ENCODE measurements around the gene SPSB2.

The SPSB2 gene

GRCh38 chr12:6851921-6852650 lies 21.0 kb downstream of the SPSB2 start, which contains the start of gene USP5:
Gene USP5 (plus strand): TSS chr12:6852150. CDS start chr12:6852180, 30 bp downstream.
- Histone ChIP-seq H3K9me3 (ENCODE audit: control insufficient read depth in 1 of 2, low read length in 2 of 2) (no peaks in the 10 kb centered on the region), H3K4me3 (ENCODE audit: low read depth in 1 of 2, low read length in 2 of 2) (peak within 1 kb of the TSS; percentile 65 to 96), H3K9ac (ENCODE audit: low read depth in 1 of 2, low read length in 2 of 2) (peak within 1 kb of the TSS; percentile 82 to 86), H3K27me3 (ENCODE audit: control insufficient read depth in 1 of 2, insufficient read depth in 2 of 2, low read length in 2 of 2) (no peaks in the 10 kb centered on the region), H3K4me1 (ENCODE audit: control insufficient read depth in 1 of 2, insufficient read depth in 2 of 2, low read length in 2 of 2) (peaks cover 11 to 22% of the 10 kb centered on the region in 2 donors), H3K36me3 (ENCODE audit: control insufficient read depth in 1 of 2, insufficient read depth in 2 of 2, low read length in 2 of 2) (peaks cover 0 to 36% of the 10 kb centered on the region in 2 donors), H3K27ac (ENCODE audit: low read depth, low read length) (peak within 1 kb of the TSS; percentile 83)

- peaks cover 0 to 36% of the 10 kb centered on the region in 2 donors for H3K36me3 ChIP-seq (ENCODE audit: control insufficient read depth in 1 of 2, insufficient read depth in 2 of 2, low read length in 2 of 2)
- no peaks in the 10 kb centered on the region for H3K27me3 ChIP-seq (ENCODE audit: control insufficient read depth in 1 of 2, insufficient read depth in 2 of 2, low read length in 2 of 2)
- peak within 1 kb of the TSS; percentile 83 for H3K27ac ChIP-seq (ENCODE audit: low read depth, low read length)
- no peaks in the 10 kb centered on the region for H3K9me3 ChIP-seq (ENCODE audit: control insufficient read depth in 1 of 2, low read length in 2 of 2)
- H3K4me1 ChIP-seq (ENCODE audit: control insufficient read depth in 1 of 2, insufficient read depth in 2 of 2, low read length in 2 of 2): peaks cover 11 to 22% of the 10 kb centered on the region in 2 donors
- H3K9ac ChIP-seq (ENCODE audit: low read depth in 1 of 2, low read length in 2 of 2): peak within 1 kb of the TSS; percentile 82 to 86
- peak within 1 kb of the TSS; percentile 65 to 96 for H3K4me3 ChIP-seq (ENCODE audit: low read depth in 1 of 2, low read length in 2 of 2)
Measured at GRCh38 chr12:6851153-6851920, 21.8 kb downstream of the SPSB2 start, which contains the start of gene CDCA3. Gene CDCA3 (minus strand): TSS chr12:6851286. CDS start chr12:6850952, 334 bp downstream.

- Histone ChIP-seq H3K4me3 (ENCODE audit: low read depth in 1 of 2, low read length in 2 of 2) (peak overlapping the region; percentile 65 to 96), H3K9ac (ENCODE audit: low read depth in 1 of 2, low read length in 2 of 2) (peak overlapping the region; percentile 38 to 82), H3K4me1 (ENCODE audit: control insufficient read depth in 1 of 2, insufficient read depth in 2 of 2, low read length in 2 of 2) (peaks cover 11 to 22% of the 10 kb centered on the region in 2 donors), H3K9me3 (ENCODE audit: control insufficient read depth in 1 of 2, low read length in 2 of 2) (no peaks in the 10 kb centered on the region), H3K36me3 (ENCODE audit: control insufficient read depth in 1 of 2, insufficient read depth in 2 of 2, low read length in 2 of 2) (peaks cover 0 to 32% of the 10 kb centered on the region in 2 donors), H3K27ac (ENCODE audit: low read depth, low read length) (no peak overlapping the region), H3K27me3 (ENCODE audit: control insufficient read depth in 1 of 2, insufficient read depth in 2 of 2, low read length in 2 of 2) (no peaks in the 10 kb centered on the region)
Measured at GRCh38 chr12:6850796-6851152, 22.3 kb downstream of the SPSB2 start.

- H3K9ac ChIP-seq (ENCODE audit: low read depth in 1 of 2, low read length in 2 of 2): peak overlapping the region; percentile 21 to 82
- H3K27ac ChIP-seq (ENCODE audit: low read depth, low read length): no peak overlapping the region
- H3K4me1 ChIP-seq (ENCODE audit: control insufficient read depth in 1 of 2, insufficient read depth in 2 of 2, low read length in 2 of 2): peaks cover 11 to 22% of the 10 kb centered on the region in 2 donors
- peak overlapping the region; percentile 65 to 96 for H3K4me3 ChIP-seq (ENCODE audit: low read depth in 1 of 2, low read length in 2 of 2)
- H3K36me3 ChIP-seq (ENCODE audit: control insufficient read depth in 1 of 2, insufficient read depth in 2 of 2, low read length in 2 of 2): peaks cover 0 to 26% of the 10 kb centered on the region in 2 donors
- no peaks in the 10 kb centered on the region for H3K27me3 ChIP-seq (ENCODE audit: control insufficient read depth in 1 of 2, insufficient read depth in 2 of 2, low read length in 2 of 2)
- H3K9me3 ChIP-seq (ENCODE audit: control insufficient read depth in 1 of 2, low read length in 2 of 2): no peaks in the 10 kb centered on the region
Measured at GRCh38 chr12:6849976-6850560, 23.0 kb downstream of the SPSB2 start.

GRCh38 chr12:6849427-6849826 lies 23.7 kb downstream of the SPSB2 start:
- Histone ChIP-seq H3K27ac (ENCODE audit: low read depth, low read length) (no peak overlapping the region), H3K9me3 (ENCODE audit: control insufficient read depth in 1 of 2, low read length in 2 of 2) (no peaks in the 10 kb centered on the region), H3K4me3 (ENCODE audit: low read depth in 1 of 2, low read length in 2 of 2) (no peak overlapping the region), H3K4me1 (ENCODE audit: control insufficient read depth in 1 of 2, insufficient read depth in 2 of 2, low read length in 2 of 2) (peaks cover 11 to 22% of the 10 kb centered on the region in 2 donors), H3K9ac (ENCODE audit: low read depth in 1 of 2, low read length in 2 of 2) (no peak overlapping the region), H3K36me3 (ENCODE audit: control insufficient read depth in 1 of 2, insufficient read depth in 2 of 2, low read length in 2 of 2) (peaks cover 0 to 26% of the 10 kb centered on the region in 2 donors), H3K27me3 (ENCODE audit: control insufficient read depth in 1 of 2, insufficient read depth in 2 of 2, low read length in 2 of 2) (no peaks in the 10 kb centered on the region)

GRCh38 chr12:6847676-6848075 lies 25.4 kb downstream of the SPSB2 start:
- H3K27ac ChIP-seq (ENCODE audit: low read depth, low read length): no peak overlapping the region
- H3K27me3 ChIP-seq (ENCODE audit: control insufficient read depth in 1 of 2, insufficient read depth in 2 of 2, low read length in 2 of 2): no peaks in the 10 kb centered on the region
- H3K36me3 ChIP-seq (ENCODE audit: control insufficient read depth in 1 of 2, insufficient read depth in 2 of 2, low read length in 2 of 2): peaks cover 0 to 28% of the 10 kb centered on the region in 2 donors
- H3K4me1 ChIP-seq (ENCODE audit: control insufficient read depth in 1 of 2, insufficient read depth in 2 of 2, low read length in 2 of 2): peaks cover 0 to 22% of the 10 kb centered on the region in 2 donors
- no peak overlapping the region for H3K4me3 ChIP-seq (ENCODE audit: low read depth in 1 of 2, low read length in 2 of 2)
- H3K9ac ChIP-seq (ENCODE audit: low read depth in 1 of 2, low read length in 2 of 2): no peak overlapping the region
- no peaks in the 10 kb centered on the region for H3K9me3 ChIP-seq (ENCODE audit: control insufficient read depth in 1 of 2, low read length in 2 of 2)

- Histone ChIP-seq H3K9ac (ENCODE audit: low read depth in 1 of 2, low read length in 2 of 2) (no peak overlapping the region), H3K4me3 (ENCODE audit: low read depth in 1 of 2, low read length in 2 of 2) (no peak overlapping the region), H3K36me3 (ENCODE audit: control insufficient read depth in 1 of 2, insufficient read depth in 2 of 2, low read length in 2 of 2) (peaks cover 0 to 28% of the 10 kb centered on the region in 2 donors), H3K27ac (ENCODE audit: low read depth, low read length) (no peak overlapping the region), H3K27me3 (ENCODE audit: control insufficient read depth in 1 of 2, insufficient read depth in 2 of 2, low read length in 2 of 2) (no peaks in the 10 kb centered on the region), H3K9me3 (ENCODE audit: control insufficient read depth in 1 of 2, low read length in 2 of 2) (no peaks in the 10 kb centered on the region), H3K4me1 (ENCODE audit: control insufficient read depth in 1 of 2, insufficient read depth in 2 of 2, low read length in 2 of 2) (peaks cover 0 to 27% of the 10 kb centered on the region in 2 donors)
Measured at GRCh38 chr12:6846316-6846869, 26.7 kb downstream of the SPSB2 start.

GRCh38 chr12:6845395-6845794 lies 27.7 kb downstream of the SPSB2 start:
- Histone ChIP-seq H3K27me3 (ENCODE audit: control insufficient read depth in 1 of 2, insufficient read depth in 2 of 2, low read length in 2 of 2) (no peaks in the 10 kb centered on the region), H3K4me1 (ENCODE audit: control insufficient read depth in 1 of 2, insufficient read depth in 2 of 2, low read length in 2 of 2) (peaks cover 0 to 31% of the 10 kb centered on the region in 2 donors), H3K9ac (ENCODE audit: low read depth in 1 of 2, low read length in 2 of 2) (no peak overlapping the region), H3K9me3 (ENCODE audit: control insufficient read depth in 1 of 2, low read length in 2 of 2) (no peaks in the 10 kb centered on the region), H3K27ac (ENCODE audit: low read depth, low read length) (no peak overlapping the region), H3K36me3 (ENCODE audit: control insufficient read depth in 1 of 2, insufficient read depth in 2 of 2, low read length in 2 of 2) (peaks cover 0 to 28% of the 10 kb centered on the region in 2 donors), H3K4me3 (ENCODE audit: low read depth in 1 of 2, low read length in 2 of 2) (no peak overlapping the region)

GRCh38 chr12:6843118-6843902 lies 29.8 kb downstream of the SPSB2 start:
- Histone ChIP-seq H3K4me1 (ENCODE audit: control insufficient read depth in 1 of 2, insufficient read depth in 2 of 2, low read length in 2 of 2) (peaks cover 0 to 15% of the 10 kb centered on the region in 2 donors), H3K9ac (ENCODE audit: low read depth in 1 of 2, low read length in 2 of 2) (no peak overlapping the region), H3K36me3 (ENCODE audit: control insufficient read depth in 1 of 2, insufficient read depth in 2 of 2, low read length in 2 of 2) (peaks cover 0 to 22% of the 10 kb centered on the region in 2 donors), H3K27me3 (ENCODE audit: control insufficient read depth in 1 of 2, insufficient read depth in 2 of 2, low read length in 2 of 2) (no peaks in the 10 kb centered on the region), H3K9me3 (ENCODE audit: control insufficient read depth in 1 of 2, low read length in 2 of 2) (no peaks in the 10 kb centered on the region), H3K27ac (ENCODE audit: low read depth, low read length) (no peak overlapping the region), H3K4me3 (ENCODE audit: low read depth in 1 of 2, low read length in 2 of 2) (no peak overlapping the region)

Data from duodenal mucosa (tissue), 2 donors.